ENCODE data around the gene KCTD16.

Gene KCTD16

DNA sequence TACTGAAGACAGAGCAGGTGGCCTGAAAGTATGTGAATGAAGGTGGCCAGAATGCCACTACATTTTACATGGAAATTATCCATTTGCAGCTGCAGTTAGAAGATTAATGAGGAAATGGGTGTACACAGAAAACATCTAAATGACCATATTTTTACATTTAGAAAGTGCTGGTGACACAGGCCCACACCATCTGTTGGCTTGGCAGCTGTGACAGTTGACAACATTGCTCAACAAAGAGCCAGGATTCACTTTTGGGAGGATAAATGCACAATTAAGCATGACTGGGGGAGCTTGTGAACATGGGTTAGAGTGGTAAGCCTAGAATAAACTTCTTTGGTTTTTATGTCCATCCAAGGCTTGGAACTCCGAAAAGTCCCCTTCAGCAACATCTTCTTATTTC lies 360.5 kb downstream of the KCTD16 start:
- CTCF ChIA-PET, result no interaction called here
- POLR2A ChIA-PET, result no interaction called here
- DNase-seq (ENCODE audit: extremely low spot score), result no peak
- TF ChIP-seq, protein P1, sequence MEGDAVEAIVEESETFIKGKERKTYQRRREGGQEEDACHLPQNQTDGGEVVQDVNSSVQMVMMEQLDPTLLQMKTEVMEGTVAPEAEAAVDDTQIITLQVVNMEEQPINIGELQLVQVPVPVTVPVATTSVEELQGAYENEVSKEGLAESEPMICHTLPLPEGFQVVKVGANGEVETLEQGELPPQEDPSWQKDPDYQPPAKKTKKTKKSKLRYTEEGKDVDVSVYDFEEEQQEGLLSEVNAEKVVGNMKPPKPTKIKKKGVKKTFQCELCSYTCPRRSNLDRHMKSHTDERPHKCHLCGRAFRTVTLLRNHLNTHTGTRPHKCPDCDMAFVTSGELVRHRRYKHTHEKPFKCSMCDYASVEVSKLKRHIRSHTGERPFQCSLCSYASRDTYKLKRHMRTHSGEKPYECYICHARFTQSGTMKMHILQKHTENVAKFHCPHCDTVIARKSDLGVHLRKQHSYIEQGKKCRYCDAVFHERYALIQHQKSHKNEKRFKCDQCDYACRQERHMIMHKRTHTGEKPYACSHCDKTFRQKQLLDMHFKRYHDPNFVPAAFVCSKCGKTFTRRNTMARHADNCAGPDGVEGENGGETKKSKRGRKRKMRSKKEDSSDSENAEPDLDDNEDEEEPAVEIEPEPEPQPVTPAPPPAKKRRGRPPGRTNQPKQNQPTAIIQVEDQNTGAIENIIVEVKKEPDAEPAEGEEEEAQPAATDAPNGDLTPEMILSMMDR (IDR thresholded peaks at IDR 0.05; ENCODE audit: control extremely low read depth, extremely low read depth, low read depth, missing control alignments), result no peak

Measured in GM10248 (cell line).